Measurements from ENCODE around the gene MIPEP. TPM values are rescaled to one million over a fixed set of nuclear protein-coding genes. Genes with fewer than 3 reads are reported as not detected.

Gene MIPEP
- total RNA-seq, 6 donors from 2014 or later = 14.5 to 29.3 (median 19.1) TPM

DNA sequence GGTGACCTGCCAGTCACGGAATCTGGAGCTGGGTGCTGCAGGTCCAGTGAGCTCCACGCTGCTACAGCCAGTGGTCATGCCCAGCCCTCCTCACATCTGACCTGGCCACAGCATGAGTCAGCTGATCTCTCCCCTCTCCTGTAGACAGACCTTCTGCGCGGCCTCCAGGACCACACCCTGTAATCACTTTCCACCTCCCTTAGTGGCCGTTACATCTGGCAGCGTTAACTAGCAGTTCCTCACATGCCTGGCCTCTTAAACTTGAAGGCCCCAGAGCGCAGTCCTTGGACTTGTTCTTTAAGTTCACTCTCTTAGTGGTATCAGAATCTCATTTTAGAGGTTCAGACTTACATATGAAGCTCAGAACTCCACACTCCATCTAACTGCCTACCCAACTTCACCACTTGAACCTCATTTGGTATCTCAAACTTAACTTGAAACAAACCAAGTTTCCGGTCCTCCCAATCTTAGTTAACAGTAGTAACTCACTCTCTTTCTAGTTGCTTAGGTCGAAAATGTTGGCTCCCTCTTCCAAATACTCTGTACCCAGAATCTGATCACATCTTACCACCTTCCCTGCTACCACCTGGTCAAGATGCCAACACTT is 22.7 kb downstream of the MIPEP start:
- Histone ChIP-seq H3K27ac (peak overlapping the region in 1 of 4 donors; percentile 35), H3K4me1 (peaks cover 6 to 19% (median 15%) of the 10 kb centered on the region in 4 donors), H3K9me3 (no peaks in the 10 kb centered on the region), H3K4me3 (no peak overlapping the region), H3K36me3 (no peaks in the 10 kb centered on the region), H3K27me3 (no peaks in the 10 kb centered on the region)
- ATAC-seq (ENCODE audit: low FRiP score in 2 of 2) (peak in 1 of 2 donors; percentile 57), DNase-seq (no peak)
- WGBS, 2 donors = 90 to 91% methylated on average over 9 of the region's 9 CpGs
- TF ChIP-seq POLR2A (IDR thresholded peaks at IDR 0.05) (no peak), POLR2AphosphoS5 (IDR thresholded peaks at IDR 0.05) (no peak), EP300 (IDR thresholded peaks at IDR 0.05) (no peak)
- TF ChIP-seq, protein P1, sequence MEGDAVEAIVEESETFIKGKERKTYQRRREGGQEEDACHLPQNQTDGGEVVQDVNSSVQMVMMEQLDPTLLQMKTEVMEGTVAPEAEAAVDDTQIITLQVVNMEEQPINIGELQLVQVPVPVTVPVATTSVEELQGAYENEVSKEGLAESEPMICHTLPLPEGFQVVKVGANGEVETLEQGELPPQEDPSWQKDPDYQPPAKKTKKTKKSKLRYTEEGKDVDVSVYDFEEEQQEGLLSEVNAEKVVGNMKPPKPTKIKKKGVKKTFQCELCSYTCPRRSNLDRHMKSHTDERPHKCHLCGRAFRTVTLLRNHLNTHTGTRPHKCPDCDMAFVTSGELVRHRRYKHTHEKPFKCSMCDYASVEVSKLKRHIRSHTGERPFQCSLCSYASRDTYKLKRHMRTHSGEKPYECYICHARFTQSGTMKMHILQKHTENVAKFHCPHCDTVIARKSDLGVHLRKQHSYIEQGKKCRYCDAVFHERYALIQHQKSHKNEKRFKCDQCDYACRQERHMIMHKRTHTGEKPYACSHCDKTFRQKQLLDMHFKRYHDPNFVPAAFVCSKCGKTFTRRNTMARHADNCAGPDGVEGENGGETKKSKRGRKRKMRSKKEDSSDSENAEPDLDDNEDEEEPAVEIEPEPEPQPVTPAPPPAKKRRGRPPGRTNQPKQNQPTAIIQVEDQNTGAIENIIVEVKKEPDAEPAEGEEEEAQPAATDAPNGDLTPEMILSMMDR (IDR thresholded peaks at IDR 0.05) = no peak

DNA sequence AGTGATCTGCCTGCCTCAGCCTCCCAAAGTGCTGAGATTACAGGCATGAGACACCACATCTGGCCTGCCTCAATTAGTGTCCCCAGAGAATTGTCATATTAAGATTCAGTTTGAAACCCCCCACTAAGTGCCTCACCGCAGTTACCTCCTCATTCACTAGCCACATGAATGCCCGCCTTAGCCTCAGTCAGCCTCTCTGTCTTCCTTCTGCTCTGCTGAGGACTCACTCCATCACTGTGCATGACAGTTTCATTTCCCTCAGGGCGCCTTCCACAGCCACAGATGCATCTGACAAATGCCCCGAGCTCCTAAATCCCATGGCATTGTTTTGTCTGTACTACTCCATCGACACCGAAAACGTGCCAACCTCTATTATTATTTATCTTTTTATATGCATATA is 23.3 kb downstream of the MIPEP start:
- no peaks in the 10 kb centered on the region for H3K27me3 ChIP-seq
- no peak overlapping the region for H3K4me3 ChIP-seq
- ATAC-seq (ENCODE audit: low FRiP score in 2 of 2) = no peak
- DNase-seq = no peak
- H3K4me1 ChIP-seq = peaks cover 5 to 19% (median 15%) of the 10 kb centered on the region in 4 donors
- no peak overlapping the region for H3K27ac ChIP-seq
- 94 to 95% methylated on average over 7 of the region's 7 CpGs for WGBS, 2 donors
- H3K9me3 ChIP-seq = no peaks in the 10 kb centered on the region
- TF ChIP-seq POLR2A (IDR thresholded peaks at IDR 0.05) = no peak
- TF ChIP-seq EP300 (IDR thresholded peaks at IDR 0.05) = no peak
- no peak for TF ChIP-seq POLR2AphosphoS5 (IDR thresholded peaks at IDR 0.05)
- TF ChIP-seq, protein P1 (IDR thresholded peaks at IDR 0.05) = no peak
- H3K36me3 ChIP-seq = no peaks in the 10 kb centered on the region

DNA sequence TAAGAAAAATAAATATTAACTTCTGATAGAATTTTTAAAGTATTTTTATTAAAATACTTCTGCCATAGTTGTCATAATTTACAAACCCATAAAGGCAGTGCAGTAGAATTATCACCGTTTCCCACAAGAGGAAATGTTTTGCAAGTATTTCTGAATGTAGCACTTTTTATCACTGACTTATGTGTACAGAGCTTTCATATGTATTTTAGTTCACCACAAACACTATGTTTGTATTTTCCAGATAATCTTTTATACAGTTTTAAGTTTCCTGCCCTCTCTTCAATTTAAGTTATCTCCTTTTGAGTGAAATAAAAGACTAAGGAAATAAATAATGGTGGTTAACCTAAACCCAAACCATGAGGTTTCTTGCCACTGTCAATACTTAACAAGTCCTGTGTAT is 24.2 kb downstream of the MIPEP start:
- peaks cover 0 to 15% (median 9%) of the 10 kb centered on the region in 4 donors for H3K4me1 ChIP-seq
- H3K4me3 ChIP-seq = no peak overlapping the region
- H3K9me3 ChIP-seq = no peaks in the 10 kb centered on the region
- ATAC-seq (ENCODE audit: low FRiP score in 2 of 2) (no peak), DNase-seq (no peak)
- no peak overlapping the region for H3K27ac ChIP-seq
- 50 to 60% methylated on average over 1 of the region's 1 CpG for WGBS, 2 donors
- no peaks in the 10 kb centered on the region for H3K27me3 ChIP-seq
- TF ChIP-seq, protein P1 (IDR thresholded peaks at IDR 0.05) = no peak
- TF ChIP-seq POLR2AphosphoS5 (IDR thresholded peaks at IDR 0.05) (no peak), POLR2A (IDR thresholded peaks at IDR 0.05) (no peak), EP300 (IDR thresholded peaks at IDR 0.05) (no peak)
- H3K36me3 ChIP-seq = no peaks in the 10 kb centered on the region

DNA sequence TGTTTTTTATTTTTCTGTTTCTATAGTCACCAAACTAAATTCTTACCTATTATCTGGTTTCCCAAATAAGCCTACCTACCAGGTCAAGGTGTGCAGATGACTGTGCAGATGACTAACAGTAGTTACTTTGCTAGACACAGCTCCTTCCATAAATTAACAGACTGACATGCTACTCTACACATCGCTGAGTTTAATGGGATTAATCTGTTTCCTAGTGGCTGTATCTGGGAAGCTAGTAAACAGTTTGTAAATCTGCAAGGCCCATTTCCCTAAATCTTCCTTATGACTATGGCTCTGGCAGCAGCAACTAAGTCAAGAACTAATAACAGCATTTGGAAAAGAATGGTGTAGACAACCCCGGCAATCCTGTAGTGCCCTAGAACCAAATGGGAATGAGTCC is 27.9 kb downstream of the MIPEP start:
- ATAC-seq (ENCODE audit: low FRiP score in 2 of 2) = no peak

More for the DNA sequence above, 27.9 kb downstream of the MIPEP start:
- no peak for DNase-seq
- Histone ChIP-seq H3K27me3 (no peaks in the 10 kb centered on the region), H3K36me3 (no peaks in the 10 kb centered on the region), H3K4me1 (peaks cover 0 to 9% (median under 1%) of the 10 kb centered on the region in 4 donors), H3K4me3 (no peak overlapping the region), H3K27ac (no peak overlapping the region), H3K9me3 (no peaks in the 10 kb centered on the region)
- TF ChIP-seq POLR2AphosphoS5 (IDR thresholded peaks at IDR 0.05) (no peak), POLR2A (IDR thresholded peaks at IDR 0.05) (no peak), EP300 (IDR thresholded peaks at IDR 0.05) (no peak)
- TF ChIP-seq, protein P1 (IDR thresholded peaks at IDR 0.05) = no peak
- 89 to 100% methylated on average over 2 of the region's 2 CpGs for WGBS, 2 donors
